Stimulated activated CD4-positive, alpha-beta T cell treated with anti-CD3 and anti-CD28 coated beads, TNF-alpha, amount 100 ng/mL, for 1 hour (primary cell): ENCODE data around the gene ZNF678.

Experiments used
- DNase-seq, 3 donors: peaks; one replicate each; pipeline ENCODE4 v3.0.0-alpha.2; 2020; ENCODE audit warnings: low read depth in 3 of 3, low spot score in 1 of 3

ZNF678 gene

DNA sequence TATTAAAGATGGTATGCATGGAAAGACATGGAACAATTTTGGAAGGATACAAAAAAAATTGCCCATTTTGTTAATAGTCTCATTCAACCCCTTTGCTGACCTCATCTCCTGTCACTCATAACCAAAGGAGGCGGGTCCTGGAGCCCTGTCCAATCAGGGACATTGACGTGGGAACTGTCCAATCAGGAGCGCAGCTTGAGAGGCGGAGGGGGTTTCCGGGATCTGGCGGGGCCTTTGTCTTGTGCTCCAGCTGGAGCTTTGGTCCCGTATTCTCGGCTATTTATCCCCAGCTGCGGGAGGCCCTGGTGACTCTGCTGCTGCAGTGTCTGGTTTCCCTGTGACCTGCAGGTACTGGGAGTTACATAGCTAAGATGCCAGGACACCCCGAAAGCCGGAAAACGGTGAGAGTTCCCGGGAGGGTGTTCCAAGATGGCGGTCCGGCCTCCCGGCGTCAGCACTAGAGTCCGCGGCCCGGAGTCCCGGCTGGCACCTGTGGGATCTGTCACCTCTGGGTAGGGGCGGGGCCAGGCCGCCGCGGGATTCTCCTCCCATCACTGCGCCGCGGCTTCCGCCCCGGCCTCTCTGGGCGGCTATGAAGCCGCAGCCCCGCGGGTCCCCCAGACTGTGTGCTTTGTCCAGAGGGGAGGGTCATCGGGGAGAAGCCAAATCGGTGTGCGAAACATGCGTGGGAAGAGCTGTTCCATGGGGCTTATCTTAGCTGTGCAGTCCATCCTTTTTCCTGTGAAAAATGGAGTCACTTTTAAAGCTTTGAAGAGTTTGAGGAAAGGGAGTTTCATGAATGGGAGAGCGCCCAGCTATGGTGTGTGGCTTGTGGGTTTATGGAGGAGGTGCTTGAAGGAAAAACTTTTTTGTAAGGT, at the start of gene ZNF678:
ZNF678 (plus strand) TSS at position 233 of the 878 bp plus-strand sequence. CDS start 87,436 bp downstream, outside the sequence.
- peak; percentile 63 to 71 (median 66) for DNase-seq

DNA sequence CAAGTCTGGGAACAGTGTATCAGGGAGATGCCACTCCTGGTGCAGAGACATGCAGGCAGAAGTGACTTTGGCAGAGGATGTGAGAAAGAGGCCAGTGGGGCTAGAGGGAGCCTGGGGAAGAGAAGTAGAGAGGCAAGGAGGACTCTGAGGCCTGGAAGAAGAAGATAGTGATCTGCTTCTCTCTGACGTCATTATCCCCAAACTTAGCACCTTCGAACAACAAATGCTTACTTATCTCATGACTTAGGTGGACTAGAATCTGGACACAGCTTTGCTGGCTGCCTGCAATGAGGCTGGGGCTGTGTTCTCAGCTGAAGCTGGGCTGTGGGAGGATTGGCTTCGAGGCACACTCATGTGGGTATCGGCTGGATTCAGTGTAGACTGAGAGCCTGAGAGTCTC, 44.5 kb upstream of the ZNF678 start:
- no peak for DNase-seq

DNA sequence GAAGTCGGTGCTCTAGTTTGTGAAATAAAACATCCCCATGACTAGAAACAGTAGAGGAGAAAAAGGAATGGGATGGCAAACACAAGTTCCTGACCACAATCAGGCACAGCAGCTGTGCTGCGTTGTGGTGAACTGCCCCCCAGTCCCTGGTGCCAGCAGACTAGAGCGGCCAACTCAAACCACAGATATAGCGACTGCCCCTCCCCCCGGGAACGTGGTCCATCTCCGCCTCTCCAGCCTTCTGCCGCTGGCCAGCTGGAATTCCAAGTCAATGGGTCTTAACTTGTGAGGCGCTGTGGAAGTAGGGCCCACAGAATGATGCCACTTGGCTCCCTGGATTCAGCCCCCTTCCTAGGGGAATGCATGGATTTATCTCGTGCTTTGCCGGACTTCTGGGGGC, 41.6 kb upstream of the ZNF678 start:
- no peak for DNase-seq

DNA sequence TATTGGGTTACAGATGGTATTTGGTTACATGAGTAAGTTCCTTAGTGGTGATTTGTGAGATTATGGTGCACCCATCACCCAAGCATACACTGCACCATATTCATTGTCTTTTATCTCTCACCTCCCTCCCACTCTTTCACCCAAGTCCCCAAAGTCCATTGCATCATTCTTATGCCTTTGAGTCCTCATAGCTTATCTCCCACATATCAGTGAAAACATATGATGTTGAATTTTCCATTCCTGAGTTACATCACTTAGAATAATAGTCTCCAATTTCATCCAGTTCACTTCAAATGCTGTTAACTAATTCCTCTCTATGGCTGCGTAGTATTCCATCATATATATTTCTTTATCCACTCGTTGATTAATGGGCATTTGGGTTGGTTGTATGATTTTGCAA, 36.8 kb upstream of the ZNF678 start:
- DNase-seq: no peak

DNA sequence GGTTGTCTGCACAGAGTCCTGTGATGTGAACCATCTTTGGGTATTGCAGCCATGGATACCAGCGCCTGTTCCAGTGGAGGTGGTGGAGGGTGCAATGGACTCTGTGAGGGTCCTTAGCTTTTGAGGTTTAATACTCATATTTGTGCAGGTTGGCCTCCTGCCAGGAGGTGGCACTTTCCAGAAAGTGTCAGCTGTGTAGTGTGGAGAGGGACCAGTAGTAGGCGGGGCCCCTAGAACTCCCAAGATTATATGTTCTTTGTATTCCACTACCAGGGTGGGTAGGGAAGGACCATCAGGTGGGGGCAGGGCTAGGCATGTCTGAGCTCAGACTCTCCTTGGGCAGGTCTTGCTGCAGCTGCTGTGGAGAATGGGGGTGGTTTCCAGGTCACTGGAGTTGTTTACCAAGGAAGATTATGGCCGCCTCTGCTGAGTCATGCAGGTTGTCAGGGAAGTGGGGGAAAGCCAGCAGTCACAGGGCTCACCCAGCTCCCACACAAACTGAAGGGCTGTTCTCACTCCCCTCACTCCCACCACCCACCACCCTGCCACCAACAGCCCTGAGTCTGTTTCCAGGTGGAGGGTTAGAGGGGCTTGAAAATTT, 31.2 kb upstream of the ZNF678 start:
- no peak for DNase-seq

DNA sequence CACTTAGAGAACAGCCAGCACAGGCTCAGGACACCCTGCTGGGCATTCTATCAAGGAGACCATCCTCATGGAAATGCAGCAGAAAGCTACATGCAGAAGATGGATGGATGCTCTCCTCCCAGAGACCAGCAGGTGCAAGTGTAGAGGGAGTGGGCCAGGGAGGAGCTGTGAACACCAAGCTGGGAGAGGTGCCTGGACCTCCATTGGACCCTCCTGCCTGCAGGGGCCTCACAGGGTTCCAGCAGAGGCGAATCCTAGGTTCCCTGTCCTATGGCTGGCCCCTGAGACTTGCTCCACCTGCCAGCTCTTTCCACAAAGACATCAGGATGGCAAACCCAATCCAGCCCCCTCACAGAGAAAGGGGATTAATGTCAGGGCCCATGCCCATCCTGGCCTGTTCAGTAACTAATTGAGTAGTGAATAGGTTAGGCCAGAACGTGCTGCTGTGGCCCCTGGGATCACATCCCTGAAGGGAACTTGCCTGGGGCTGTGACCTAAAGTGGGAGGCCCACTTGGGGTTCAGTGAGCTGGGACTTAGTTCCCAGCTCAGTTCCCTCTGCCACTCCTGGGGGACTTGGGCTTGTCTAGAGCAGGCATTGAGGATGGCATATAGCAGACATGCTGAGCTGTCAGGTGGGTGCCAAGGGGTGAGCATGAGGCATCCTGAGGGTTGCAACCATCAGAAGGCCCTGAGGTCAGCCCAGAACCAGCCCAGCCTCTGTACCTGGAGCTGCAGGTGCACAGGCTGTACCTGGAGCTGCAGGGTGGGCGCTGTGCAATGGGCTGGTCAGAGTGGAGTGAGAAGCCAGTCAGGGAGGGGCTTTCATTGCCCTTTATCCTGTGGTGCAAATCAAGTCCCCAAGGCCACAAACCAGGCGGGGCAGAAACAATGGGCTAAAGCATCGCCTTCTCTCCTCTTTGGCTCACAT, 22.9 kb upstream of the ZNF678 start:
- DNase-seq: no peak

DNA sequence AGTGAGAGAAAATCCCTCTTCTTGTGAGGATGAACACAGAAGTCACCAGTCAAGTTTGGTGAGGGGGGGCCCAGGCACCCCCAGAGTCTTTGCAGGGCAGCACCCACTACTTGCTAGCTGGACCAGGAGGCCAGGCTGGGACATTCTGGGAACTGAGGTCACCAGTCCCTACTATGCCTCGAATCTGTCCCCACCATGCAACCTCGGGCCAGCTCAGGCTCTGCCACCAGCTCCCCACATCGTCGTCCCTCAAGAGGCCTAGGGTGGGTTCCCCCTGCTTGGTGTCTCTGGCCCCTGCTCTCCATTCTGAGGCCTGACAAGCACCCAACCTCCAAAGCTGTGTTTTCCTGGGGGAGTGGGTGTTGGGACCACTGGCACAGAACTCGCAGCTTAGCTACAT, 22.2 kb upstream of the ZNF678 start:
- DNase-seq: no peak

DNA sequence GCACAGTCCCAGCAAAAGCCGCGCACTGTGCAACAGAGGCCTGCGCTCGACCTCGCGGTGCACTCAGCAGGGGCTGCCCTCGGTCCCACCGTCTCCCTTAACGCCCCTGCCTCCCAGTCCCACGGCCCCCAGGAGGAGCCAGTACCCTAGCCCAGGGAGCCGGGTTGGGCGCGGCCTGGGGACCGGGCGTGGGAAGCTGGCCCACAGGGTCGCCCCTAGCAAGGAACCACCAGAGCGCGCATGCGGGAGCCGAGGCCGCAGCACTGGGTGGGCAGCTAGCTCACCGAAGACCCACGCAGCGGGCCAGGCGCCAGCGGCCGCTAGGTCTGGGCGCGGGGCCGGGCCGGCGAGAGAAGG, 21.6 kb upstream of the ZNF678 start:
- DNase-seq: no peak

DNA sequence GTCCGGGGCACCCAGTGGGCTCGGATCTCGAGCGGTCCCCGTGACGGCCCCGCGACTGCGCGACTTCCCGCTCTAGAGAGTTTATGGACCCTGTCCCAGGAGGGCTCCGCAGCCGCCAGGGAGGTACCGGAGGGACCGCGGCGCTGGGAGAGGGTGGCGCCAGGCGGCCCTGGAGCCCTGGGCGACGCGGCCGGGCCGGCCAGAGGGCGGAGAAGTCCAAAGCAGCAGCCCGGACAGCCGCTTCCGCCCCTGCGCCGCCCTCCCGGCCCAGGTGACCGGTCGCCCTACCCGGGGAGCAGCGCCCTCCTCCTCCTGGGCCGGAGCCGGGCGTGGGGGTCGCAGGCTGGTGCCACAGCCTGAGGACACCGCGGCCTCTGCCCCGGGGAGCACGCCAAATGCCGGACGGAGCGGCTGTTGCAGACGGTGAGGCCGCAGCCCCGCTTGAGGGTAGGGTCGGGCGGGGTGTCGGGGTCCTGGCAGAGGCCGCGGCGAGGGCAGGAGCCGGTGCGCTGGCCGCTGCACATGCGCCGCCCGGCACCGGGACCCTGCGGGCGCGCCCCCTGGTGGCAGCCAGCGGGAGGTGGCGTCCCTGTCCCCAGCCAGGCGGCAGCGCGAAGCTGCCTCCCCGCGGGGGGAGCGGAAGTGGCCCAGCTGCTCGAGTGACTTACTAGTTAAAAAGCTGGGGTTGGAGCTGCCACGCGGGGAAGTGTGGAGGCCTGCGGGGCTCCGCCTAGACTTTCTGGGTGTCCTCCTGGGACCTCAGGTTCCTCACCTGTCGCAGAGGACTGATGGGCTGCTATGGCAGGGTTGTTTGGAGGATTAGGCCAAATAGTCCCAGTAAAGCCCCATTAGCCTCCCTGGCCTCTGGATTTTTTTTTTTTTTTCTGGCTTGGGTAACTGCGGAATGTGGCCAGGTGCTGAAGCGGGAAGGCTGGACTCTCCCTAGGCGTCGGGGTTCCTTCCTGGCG, 20.9 kb upstream of the ZNF678 start:
- DNase-seq: peak; percentile 77 to 88 (median 85)

DNA sequence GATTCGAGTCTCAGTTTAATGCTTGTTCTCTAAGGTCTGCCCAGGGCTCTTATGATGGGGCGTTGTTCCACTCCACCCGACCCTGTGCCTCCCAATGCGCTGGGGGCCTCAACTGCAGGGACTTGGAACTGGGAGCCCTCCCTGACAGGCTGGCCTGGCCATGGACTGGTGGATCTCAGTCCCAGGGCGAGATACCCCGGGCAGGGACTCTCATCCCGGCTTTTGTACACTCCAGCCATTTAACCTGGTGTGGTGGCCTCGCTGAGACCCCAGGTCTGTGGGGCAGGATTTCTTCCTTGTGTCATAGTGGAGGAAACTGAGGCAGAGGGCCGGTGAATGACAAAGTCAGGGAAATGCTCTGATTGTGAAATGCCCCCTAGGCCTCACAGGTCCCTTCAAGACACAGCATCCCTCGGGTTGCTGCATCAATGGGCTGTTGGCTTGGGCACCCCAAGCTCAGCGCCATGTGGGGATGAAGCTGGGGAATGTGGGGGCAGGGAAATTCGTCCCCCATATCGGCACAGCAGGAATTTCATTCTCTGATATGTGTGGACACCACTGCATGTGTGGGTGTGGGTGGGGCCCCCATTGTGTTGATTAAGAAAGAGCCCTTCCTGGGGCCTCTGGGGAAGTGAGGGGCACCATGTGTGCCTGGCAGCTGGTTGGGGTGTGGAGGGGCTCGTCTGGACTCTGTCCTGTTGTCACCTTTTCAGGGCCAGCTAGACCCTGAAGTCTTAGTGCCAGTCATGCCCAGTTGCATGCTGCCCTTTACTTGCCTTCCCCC, 19.9 kb upstream of the ZNF678 start:
- DNase-seq: no peak

DNA sequence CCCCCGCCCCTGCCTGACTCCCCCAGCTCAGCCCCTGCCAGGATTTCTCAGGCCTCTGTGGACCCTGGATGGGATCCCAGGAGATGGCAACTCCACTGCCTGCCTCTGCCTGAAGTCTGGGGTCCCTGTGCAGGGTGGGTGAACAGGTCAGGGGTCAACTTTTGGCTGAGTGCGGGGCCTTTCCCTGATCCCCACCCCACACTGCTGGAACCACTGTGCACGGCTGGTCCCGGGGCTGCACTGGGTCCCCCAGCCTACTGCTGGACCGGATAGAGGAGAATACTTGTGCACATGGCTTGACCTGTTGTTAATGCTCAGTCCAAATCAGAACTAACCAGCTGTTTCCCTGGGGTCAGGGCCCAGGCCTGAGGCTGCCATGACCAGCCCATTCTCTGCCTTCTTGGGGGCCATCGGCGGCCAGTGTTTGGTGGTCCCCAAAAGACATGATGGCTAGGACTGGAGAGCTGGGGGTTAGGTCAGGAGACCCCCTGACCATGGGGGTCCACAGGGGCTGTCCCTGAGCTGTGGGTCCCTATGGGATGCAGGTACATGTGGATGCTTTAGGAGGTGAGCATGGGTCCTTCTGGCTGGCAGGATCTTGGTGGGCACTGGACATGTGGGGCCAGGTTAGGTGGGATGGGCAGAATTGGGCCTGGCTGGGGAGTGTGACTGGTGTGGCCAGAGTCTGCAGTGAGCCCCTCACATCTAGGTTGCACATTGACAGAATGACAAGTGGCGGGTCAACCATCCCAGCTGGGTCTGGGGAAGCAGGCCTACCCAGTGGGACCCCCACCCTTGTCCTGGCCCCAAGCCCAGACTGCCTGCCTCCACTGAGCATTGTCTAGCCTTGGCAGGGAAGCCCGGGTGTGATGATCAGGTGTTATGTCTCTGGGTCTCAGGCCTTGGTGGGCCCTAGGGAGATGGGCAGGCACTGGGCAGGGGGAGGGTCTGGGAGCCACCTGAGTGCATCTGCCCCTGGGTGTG, 19.0 kb upstream of the ZNF678 start:
- no peak for DNase-seq

DNA sequence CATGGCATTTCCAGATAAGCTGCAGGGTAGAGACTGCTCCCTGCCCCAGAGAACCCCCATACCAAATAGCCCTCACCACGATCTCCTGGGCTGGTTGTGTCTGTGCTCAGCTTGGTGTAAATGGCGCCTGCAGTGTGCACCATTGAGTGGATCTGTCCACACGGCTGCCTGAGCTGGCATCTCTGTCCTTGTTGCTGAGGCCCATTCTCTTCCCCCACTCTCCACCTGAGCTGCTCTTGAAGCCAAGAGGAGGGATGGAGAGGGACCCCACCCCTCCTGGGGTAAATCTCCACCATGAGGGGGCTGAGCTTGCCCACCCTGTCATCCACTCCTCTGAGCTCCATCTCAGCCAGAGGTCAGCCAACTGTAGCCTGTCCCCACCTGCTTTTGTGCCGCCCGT, 18.0 kb upstream of the ZNF678 start:
- no peak for DNase-seq

DNA sequence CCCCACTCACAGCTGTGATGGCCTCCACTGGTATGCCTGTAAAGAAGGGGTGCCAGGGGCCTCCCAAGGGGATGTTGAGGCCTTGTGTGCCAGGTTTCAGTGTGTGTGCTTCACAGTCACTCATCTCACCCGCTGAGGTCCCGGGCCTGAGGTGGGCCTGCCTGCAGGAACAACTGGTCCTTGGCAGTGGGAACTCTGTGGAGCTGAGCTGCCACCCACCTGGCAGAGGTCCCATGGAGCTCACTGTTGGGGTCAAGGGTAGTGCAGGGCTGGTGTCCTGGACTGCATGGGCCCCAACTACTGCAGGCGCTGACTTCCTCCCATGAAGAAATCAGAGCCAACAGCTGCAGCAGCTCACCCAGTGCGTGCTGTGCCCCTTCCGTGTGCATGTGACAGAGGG, 17.3 kb upstream of the ZNF678 start:
- DNase-seq: no peak

DNA sequence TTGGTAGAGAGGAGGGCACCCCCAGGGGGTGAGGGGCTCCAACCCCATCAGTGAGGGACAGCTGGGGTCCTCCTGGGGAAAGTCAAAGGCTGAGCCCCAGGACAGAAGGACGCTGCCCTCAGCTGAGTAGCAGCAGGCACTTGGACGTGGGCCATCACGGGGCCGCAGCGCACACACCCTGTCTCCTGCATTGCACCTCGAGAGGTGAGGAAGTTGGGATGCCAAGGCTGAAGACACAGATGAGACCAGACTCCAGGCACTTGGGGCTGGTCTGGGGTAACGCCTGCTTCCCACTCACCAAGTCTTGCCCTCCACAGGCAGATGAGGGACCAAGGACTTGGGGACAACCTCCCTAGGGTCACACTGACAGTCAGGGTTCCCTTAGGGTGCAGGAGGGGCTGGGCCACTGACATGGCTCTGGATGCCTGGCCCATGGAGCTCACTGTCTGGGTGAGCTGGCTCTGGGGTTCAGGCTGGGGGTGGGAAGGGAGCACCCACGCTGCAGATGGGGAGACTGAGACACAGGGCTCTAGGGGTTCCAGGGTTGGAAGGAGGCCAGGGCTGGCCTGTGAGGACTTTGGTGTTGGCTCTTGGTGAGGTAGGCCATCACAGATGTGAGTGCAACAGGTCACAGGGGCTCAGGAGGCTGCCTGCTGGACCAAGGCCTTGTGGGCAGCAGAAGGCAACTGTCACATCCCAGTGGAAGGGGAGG, 16.6 kb upstream of the ZNF678 start:
- DNase-seq: no peak

DNA sequence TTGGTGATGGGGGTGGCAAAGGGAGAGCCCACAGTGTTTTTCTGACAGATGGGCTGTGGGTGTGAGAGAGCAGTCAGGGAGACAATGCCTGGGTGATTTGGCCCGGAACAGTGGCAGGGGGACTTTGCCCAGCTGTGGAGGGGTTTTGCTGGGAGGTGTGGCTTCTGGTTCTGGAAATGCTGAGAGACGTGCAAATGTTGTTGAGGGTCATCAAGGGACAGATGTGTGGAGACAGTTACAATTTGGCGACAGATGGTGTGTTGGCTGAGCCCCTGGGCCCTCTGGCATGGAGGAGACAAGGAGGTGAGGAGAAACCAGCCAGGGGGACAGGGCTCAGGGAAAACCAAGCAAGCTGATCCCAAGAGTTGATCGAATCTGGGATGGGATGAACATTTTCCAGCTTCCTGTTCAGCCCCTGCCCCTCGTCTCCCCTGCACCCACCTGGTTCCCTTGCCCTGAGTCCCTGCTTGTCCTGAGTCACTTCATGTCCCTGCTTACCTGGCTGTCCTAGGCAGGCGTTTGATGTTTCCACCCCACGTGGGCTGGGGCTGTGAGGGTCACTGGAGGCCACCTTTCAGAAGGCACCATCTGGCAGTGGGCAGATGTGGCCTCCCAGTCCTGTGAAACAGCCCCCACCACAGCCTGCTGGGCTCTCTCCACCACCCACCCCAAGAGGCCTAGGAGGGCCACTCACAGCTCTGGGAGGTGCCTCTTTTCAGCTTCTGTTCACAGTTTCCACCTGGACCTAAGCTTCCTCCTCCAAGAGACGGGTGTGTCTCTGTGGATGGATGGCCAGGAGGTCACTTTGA, 15.8 kb upstream of the ZNF678 start:
- DNase-seq: no peak

DNA sequence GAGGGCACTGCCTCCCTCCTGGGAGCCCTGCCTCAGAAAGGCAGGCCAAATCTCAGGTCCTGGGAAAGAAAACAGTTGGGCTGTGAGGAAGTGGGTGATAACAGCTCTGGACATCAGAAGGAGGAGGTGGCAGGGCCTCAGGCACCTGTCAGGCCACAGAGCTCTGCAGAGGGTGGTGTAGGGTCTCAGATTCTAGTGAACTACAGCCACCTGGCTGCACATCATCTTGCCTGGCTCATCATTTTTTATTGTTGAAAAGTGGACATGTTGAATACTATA, 15.3 kb upstream of the ZNF678 start:
- no peak for DNase-seq

DNA sequence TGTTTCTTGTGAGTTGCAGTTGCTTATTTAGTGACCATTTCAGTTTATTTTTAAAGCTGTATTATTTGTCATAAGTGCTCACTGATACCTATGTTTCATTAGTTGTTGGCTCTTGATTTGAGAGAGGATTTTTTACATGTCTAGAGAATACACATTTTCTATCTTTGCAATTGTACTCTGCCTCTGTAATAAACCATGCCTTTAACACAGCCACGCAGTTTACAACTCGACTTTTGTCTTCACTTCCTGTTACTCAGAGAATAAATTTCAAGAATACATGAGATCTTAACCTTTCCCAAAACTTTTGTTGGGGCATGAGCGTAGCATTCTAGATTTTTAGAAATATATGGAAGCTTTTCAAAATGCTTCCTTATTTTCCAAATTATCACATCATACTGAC, 14.9 kb upstream of the ZNF678 start:
- no peak for DNase-seq
